ENCODE data around the gene LMBRD2. TPM values are rescaled to one million over a fixed set of nuclear protein-coding genes. Genes with fewer than 3 reads are reported as not detected.

The LMBRD2 gene
- total and polyA plus RNA-seq, 10 of the 15 experiments (the other 5 are each of a cell fraction or from before 2014, with no cell fraction given): 0.90 to 9.8 (median 6.5) TPM

DNA sequence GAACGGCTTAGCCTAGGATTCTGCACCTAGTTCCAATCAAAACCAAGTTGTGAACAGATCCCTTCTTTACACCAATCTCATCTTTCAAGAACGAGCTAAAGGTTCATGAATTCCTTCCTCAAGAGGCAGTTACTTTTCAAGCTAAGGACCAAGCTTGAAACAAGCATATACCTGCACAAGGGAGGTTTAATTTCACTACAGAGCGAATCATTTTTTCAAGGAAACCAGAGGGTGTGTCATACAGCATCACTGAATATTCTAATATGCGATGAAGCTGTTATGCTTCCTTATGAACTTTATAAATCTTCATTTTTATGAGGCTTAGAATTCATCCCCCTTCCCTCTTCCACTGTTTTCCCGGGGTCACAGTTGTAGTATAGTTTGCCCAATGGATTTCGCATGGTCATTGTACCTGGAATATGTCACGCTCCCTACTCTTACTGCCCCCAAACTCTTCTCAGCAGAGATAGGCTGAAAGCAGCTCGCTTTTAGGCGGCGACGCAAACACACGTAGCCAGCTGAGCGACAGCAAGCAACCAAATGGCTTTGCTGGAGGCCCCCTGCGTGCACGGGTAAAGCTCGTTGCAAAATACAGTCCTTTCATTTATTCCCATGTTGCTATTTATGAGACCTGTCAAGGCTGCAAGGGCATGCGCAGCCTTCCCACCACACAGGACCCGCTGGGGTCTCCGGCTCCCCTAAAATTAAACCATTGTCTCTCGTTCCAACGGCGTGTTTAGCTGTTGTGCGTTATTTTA is 832 bp downstream of the LMBRD2 start (continued):
- no peak for TF ChIP-seq PRDM15 (CRISPR knock-in tag; IDR thresholded peaks at IDR 0.05)
- TF ChIP-seq TCF3 (IDR thresholded peaks at IDR 0.05; ENCODE audit: borderline replicate concordance, insufficient read depth, low read depth, low read length): no peak
- no peak for TF ChIP-seq ATF2 (IDR thresholded peaks at IDR 0.05; ENCODE audit: low read length)
- no peak for TF ChIP-seq NFIC (IDR thresholded peaks at IDR 0.05; ENCODE audit: low read depth, low read length)
- TF ChIP-seq MTA3 (IDR thresholded peaks at IDR 0.05; ENCODE audit: borderline replicate concordance, low read length): no peak; the same call in 1 of the 2 replicates
- TF ChIP-seq ZNF274 (IDR thresholded peaks at IDR 0.05; ENCODE audit: insufficient read depth, insufficient read length): no peak
- TF ChIP-seq CHD2 (IDR thresholded peaks at IDR 0.05; ENCODE audit: borderline replicate concordance, low read depth, low read length): no peak
- TF ChIP-seq PML (IDR thresholded peaks at IDR 0.05; ENCODE audit: low read length): no peak
- TF ChIP-seq, protein P1, sequence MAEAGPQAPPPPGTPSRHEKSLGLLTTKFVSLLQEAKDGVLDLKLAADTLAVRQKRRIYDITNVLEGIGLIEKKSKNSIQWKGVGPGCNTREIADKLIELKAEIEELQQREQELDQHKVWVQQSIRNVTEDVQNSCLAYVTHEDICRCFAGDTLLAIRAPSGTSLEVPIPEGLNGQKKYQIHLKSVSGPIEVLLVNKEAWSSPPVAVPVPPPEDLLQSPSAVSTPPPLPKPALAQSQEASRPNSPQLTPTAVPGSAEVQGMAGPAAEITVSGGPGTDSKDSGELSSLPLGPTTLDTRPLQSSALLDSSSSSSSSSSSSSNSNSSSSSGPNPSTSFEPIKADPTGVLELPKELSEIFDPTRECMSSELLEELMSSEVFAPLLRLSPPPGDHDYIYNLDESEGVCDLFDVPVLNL (IDR thresholded peaks at IDR 0.05; ENCODE audit: low read depth, low read length): no peak
- TF ChIP-seq SMC3 (IDR thresholded peaks at IDR 0.05; ENCODE audit: borderline replicate concordance, low read length): no peak
- TF ChIP-seq WRNIP1 (IDR thresholded peaks at IDR 0.05; ENCODE audit: borderline replicate concordance, low read depth, low read length): no peak
- peak; percentile 80; the same call in 1 of the 2 replicates for TF ChIP-seq MXI1 (IDR thresholded peaks at IDR 0.05; ENCODE audit: low read depth, low read length)
- no peak for TF ChIP-seq EZH2 (IDR thresholded peaks at IDR 0.05; ENCODE audit: borderline replicate concordance, control insufficient read depth, low read depth, low read length)
- TF ChIP-seq, protein P2, sequence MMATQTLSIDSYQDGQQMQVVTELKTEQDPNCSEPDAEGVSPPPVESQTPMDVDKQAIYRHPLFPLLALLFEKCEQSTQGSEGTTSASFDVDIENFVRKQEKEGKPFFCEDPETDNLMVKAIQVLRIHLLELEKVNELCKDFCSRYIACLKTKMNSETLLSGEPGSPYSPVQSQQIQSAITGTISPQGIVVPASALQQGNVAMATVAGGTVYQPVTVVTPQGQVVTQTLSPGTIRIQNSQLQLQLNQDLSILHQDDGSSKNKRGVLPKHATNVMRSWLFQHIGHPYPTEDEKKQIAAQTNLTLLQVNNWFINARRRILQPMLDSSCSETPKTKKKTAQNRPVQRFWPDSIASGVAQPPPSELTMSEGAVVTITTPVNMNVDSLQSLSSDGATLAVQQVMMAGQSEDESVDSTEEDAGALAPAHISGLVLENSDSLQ (IDR thresholded peaks at IDR 0.05): peak; percentile 82
- TF ChIP-seq SMARCA5 (IDR thresholded peaks at IDR 0.05): no peak
- peak; percentile 45 for TF ChIP-seq POLR2AphosphoS5 (IDR thresholded peaks at IDR 0.05; ENCODE audit: low read length)
- no peak for TF ChIP-seq JUND (IDR thresholded peaks at IDR 0.05; ENCODE audit: low read depth, low read length)
- TF ChIP-seq KAT2A (conservative IDR thresholded peaks at IDR 0.05; ENCODE audit: control insufficient read depth, low read depth, low read length): no peak
- TF ChIP-seq YY1 (IDR thresholded peaks at IDR 0.05; ENCODE audit: low read depth, low read length): peak; percentile 71
- no peak for TF ChIP-seq BMI1 (IDR thresholded peaks at IDR 0.05; ENCODE audit: borderline replicate concordance)
